HG03139 (cell line): ENCODE measurements around the gene FRMD4B.
"Not testable (repeated sequence)": the region's sequence is repeated elsewhere in the genome, so short reads cannot be mapped to it uniquely, and the experiment has no call there.

Experiments used
- ATAC-seq: cut with Tn5 transposase; IDR thresholded peaks from one replicate; pipeline ENCODE4 v1.9.1; 2021; ENCODE audit not compliant: unreplicated experiment

The FRMD4B gene

GRCh38 chr3:69251078-69251805 lies 134.6 kb downstream of the FRMD4B start:
- ATAC-seq = no peak

GRCh38 chr3:69250014-69250413 lies 135.9 kb downstream of the FRMD4B start:
- ATAC-seq = no peak

- no peak for ATAC-seq
Observed at GRCh38 chr3:69249001-69249400, 136.9 kb downstream of the FRMD4B start.

- ATAC-seq = no peak
Observed at GRCh38 chr3:69248436-69248835, 137.5 kb downstream of the FRMD4B start.

- no peak for ATAC-seq
Observed at GRCh38 chr3:69246612-69247011, 139.3 kb downstream of the FRMD4B start.

GRCh38 chr3:69244039-69244438 lies 141.8 kb downstream of the FRMD4B start:
- no peak for ATAC-seq

GRCh38 chr3:69241769-69242168 lies 144.1 kb downstream of the FRMD4B start:
- ATAC-seq = no peak

- ATAC-seq = no peak
Observed at GRCh38 chr3:69240651-69241568, 145.0 kb downstream of the FRMD4B start.

- no peak for ATAC-seq
Observed at GRCh38 chr3:69239063-69239462, 146.8 kb downstream of the FRMD4B start.

- no peak for ATAC-seq
Observed at GRCh38 chr3:69236812-69237707, 148.8 kb downstream of the FRMD4B start.

GRCh38 chr3:69235882-69236281 lies 150.0 kb downstream of the FRMD4B start:
- ATAC-seq = no peak

GRCh38 chr3:69235227-69235626 lies 150.7 kb downstream of the FRMD4B start:
- not testable (repeated sequence) for ATAC-seq

- no peak for ATAC-seq
Observed at GRCh38 chr3:69232482-69232881, 153.4 kb downstream of the FRMD4B start.

- ATAC-seq = no peak
Observed at GRCh38 chr3:69231929-69232440, 153.9 kb downstream of the FRMD4B start.

GRCh38 chr3:69226071-69226470 lies 159.8 kb downstream of the FRMD4B start:
- no peak for ATAC-seq

- no peak for ATAC-seq
Observed at GRCh38 chr3:69219101-69219708, 166.7 kb downstream of the FRMD4B start.

GRCh38 chr3:69218079-69218478 lies 167.8 kb downstream of the FRMD4B start:
- no peak for ATAC-seq

GRCh38 chr3:69216981-69217380 lies 168.9 kb downstream of the FRMD4B start:
- ATAC-seq = no peak

- ATAC-seq = no peak
Observed at GRCh38 chr3:69214241-69214640, 171.6 kb downstream of the FRMD4B start.

GRCh38 chr3:69212411-69213160 lies 173.3 kb downstream of the FRMD4B start:
- no peak for ATAC-seq
